H1 (cell line): ENCODE measurements around the gene MAP3K10. TPM values are rescaled to one million over a fixed set of nuclear protein-coding genes. Genes with fewer than 3 reads are reported as not detected.

Source experiments
- CTCF ChIA-PET: fragments of 300-600 bp; sonication (Branson Sonifier 250); formaldehyde crosslinking; loops from one replicate; lab custom pipeline; 2021; ENCODE audit not compliant: partially characterized antibody; lab: Charles Lee
- POLR2A ChIA-PET: fragments of 300-600 bp; sonication (Branson Sonifier 250); formaldehyde crosslinking; loops from one replicate; lab custom pipeline; 2021; ENCODE audit warnings: inconsistent platforms; ENCODE audit not compliant: partially characterized antibody; lab: Charles Lee
- DNase-seq, 2 experiments: peaks; one replicate each; pipeline versions ENCODE4 v3.0.0 to v3.0.0-alpha.2; 2010 to 2022; ENCODE audit warnings: low spot score in 2 of 2, low read depth in 1 of 2, mixed read lengths in 1 of 2
- FAIRE-seq: peaks from 2 replicates; lab custom pipeline; 2011; peaks lifted over from hg19 to GRCh38; lab: Jason Lieb, UNC
- H2AFZ ChIP-seq: 2 replicates; pipeline ENCODE4 v1.8.1; 2012; ENCODE audit warnings: low read length, inconsistent platforms
- H2AK5ac ChIP-seq: 2 replicates; pipeline ENCODE4 v1.6.1; 2013; ENCODE audit warnings: low read depth, low read length
- H2BK120ac ChIP-seq: replicated peaks from 2 replicates; pipeline ENCODE3; 2013; ENCODE audit warnings: low read depth, low read length, inconsistent platforms
- H2BK12ac ChIP-seq: 2 replicates; pipeline ENCODE4 v1.6.1; 2013; ENCODE audit warnings: low read depth, low read length
- H2BK15ac ChIP-seq: 2 replicates; pipeline ENCODE4 v1.6.1; 2013; ENCODE audit warnings: low read length
- H2BK20ac ChIP-seq: 2 replicates; pipeline ENCODE4 v1.6.1; 2013; ENCODE audit warnings: low read length
- H2BK5ac ChIP-seq: 2 replicates; pipeline ENCODE4 v1.6.1; 2013; ENCODE audit warnings: low read depth, low read length
- H3K14ac ChIP-seq: 2 replicates; pipeline ENCODE4 v1.6.1; 2013; ENCODE audit warnings: inconsistent platforms; ENCODE audit not compliant: insufficient read length
- H3K18ac ChIP-seq: 2 replicates; pipeline ENCODE4 v1.6.1; 2013; ENCODE audit warnings: low read length; ENCODE audit errors: extremely low read depth
- H3K23ac ChIP-seq: 2 replicates; pipeline ENCODE4 v1.6.1; 2013; ENCODE audit warnings: inconsistent platforms; ENCODE audit not compliant: insufficient read length
- H3K23me2 ChIP-seq: 2 replicates; pipeline ENCODE4 v1.6.1; 2013; ENCODE audit warnings: low read depth, low read length
- H3K27ac ChIP-seq: 2 replicates; pipeline ENCODE4 v1.6.1; 2011; ENCODE audit warnings: low read depth, low read length, inconsistent platforms
- H3K27me3 ChIP-seq, 4 experiments: replicated peaks in 1 of 4; 1 replicate in 1 of 4; 2 replicates in 3 of 4; pipeline versions ENCODE4 v1.6.1 to v1.8.1; 2011 to 2013; ENCODE audit warnings: low read length in 3 of 4, mild to moderate bottlenecking in 3 of 4, inconsistent platforms in 2 of 4, mixed read lengths in 2 of 4, moderate library complexity in 1 of 4; ENCODE audit not compliant: control insufficient read depth in 3 of 4, insufficient read depth in 3 of 4; ENCODE audit errors: extremely low read depth in 1 of 4
- H3K36me3 ChIP-seq, 4 experiments: 2 replicates each; pipeline versions ENCODE4 v1.6.1 to v1.8.1; 2011 to 2013; ENCODE audit warnings: mild to moderate bottlenecking in 4 of 4, low read length in 3 of 4, moderate library complexity in 2 of 4, control low read depth in 1 of 4, inconsistent platforms in 1 of 4; ENCODE audit not compliant: insufficient read depth in 4 of 4, control insufficient read depth in 2 of 4
- H3K4ac ChIP-seq: replicated peaks from 2 replicates; pipeline ENCODE3; 2013; ENCODE audit warnings: low read length, low read depth, mixed read lengths, inconsistent platforms; ENCODE audit not compliant: insufficient read length
- H3K4me1 ChIP-seq, 4 experiments: replicated peaks in 1 of 4; 1 replicate in 1 of 4; 2 replicates in 3 of 4; pipeline versions ENCODE4 v1.6.1 to v1.8.1; 2011 to 2013; ENCODE audit warnings: low read length in 3 of 4, inconsistent platforms in 2 of 4, mixed read lengths in 1 of 4; ENCODE audit not compliant: insufficient read depth in 4 of 4, control insufficient read depth in 3 of 4
- H3K4me2 ChIP-seq, 2 experiments: 2 replicates each; pipeline versions ENCODE4 v1.6.1 to v1.8.1; 2011 to 2013; ENCODE audit warnings: low read depth in 2 of 2, low read length in 2 of 2, control low read depth in 1 of 2, inconsistent platforms in 1 of 2, mild to moderate bottlenecking in 1 of 2; ENCODE audit not compliant: insufficient read depth in 1 of 2
- H3K4me3 ChIP-seq, 4 experiments: fragments of 200-600, 300-600 bp in 1 of 4; sonication (generic), shearing (Covaris generic), sonication (Bioruptor Twin) in 1 of 4; 2 replicates each; pipeline versions ENCODE4 v1.5.1 to v1.8.1; 2011 to 2016; ENCODE audit warnings: low read length in 4 of 4, low read depth in 3 of 4, control low read depth in 2 of 4, inconsistent platforms in 2 of 4, mild to moderate bottlenecking in 2 of 4, mixed read lengths in 1 of 4, moderate library complexity in 1 of 4; ENCODE audit not compliant: insufficient read depth in 2 of 4; ENCODE audit errors: extremely low read depth in 1 of 4
- H3K56ac ChIP-seq: replicated peaks from 2 replicates; pipeline ENCODE3; 2013; ENCODE audit warnings: low read depth, mild to moderate bottlenecking, mixed read lengths, low read length, inconsistent platforms; ENCODE audit not compliant: insufficient read length
- H3K79me1 ChIP-seq: 2 replicates; pipeline ENCODE4 v1.6.1; 2013; ENCODE audit warnings: low read depth, low read length, control low read depth
- H3K79me2 ChIP-seq, 2 experiments: 2 replicates each; pipeline versions ENCODE4 v1.6.1 to v1.8.1; 2012 to 2013; ENCODE audit warnings: low read length in 2 of 2, mild to moderate bottlenecking in 2 of 2, inconsistent platforms in 1 of 2; ENCODE audit not compliant: insufficient read depth in 2 of 2, control insufficient read depth in 1 of 2
- H3K9ac ChIP-seq, 4 experiments: replicated peaks in 1 of 4; 1 replicate in 1 of 4; 2 replicates in 3 of 4; pipeline versions ENCODE4 v1.6.1 to v1.8.1; 2011 to 2013; ENCODE audit warnings: low read depth in 3 of 4, low read length in 3 of 4, control low read depth in 2 of 4, mild to moderate bottlenecking in 2 of 4, moderate library complexity in 2 of 4, inconsistent platforms in 1 of 4; ENCODE audit errors: extremely low read depth in 1 of 4
- H3K9me3 ChIP-seq, 2 experiments: 2 replicates each; pipeline versions ENCODE4 v1.6.1 to v1.8.1; 2012 to 2013; ENCODE audit warnings: mild to moderate bottlenecking in 2 of 2, moderate library complexity in 2 of 2, control low read depth in 1 of 2, inconsistent platforms in 1 of 2, low read depth in 1 of 2, low read length in 1 of 2, mixed read lengths in 1 of 2; ENCODE audit not compliant: insufficient read depth in 2 of 2
- H4K20me1 ChIP-seq, 2 experiments: replicated peaks in 1 of 2; 2 replicates each; pipeline versions ENCODE3 to v1.8.1; 2011 to 2013; ENCODE audit warnings: inconsistent platforms in 2 of 2, low read length in 2 of 2, mild to moderate bottlenecking in 1 of 2; ENCODE audit not compliant: insufficient read depth in 2 of 2, control insufficient read depth in 1 of 2
- H4K5ac ChIP-seq: 2 replicates; pipeline ENCODE4 v1.6.1; 2013; ENCODE audit warnings: low read length, low read depth, mixed read lengths, inconsistent platforms; ENCODE audit not compliant: insufficient read length
- H4K8ac ChIP-seq: 2 replicates; pipeline ENCODE4 v1.8.0; 2013; ENCODE audit warnings: mild to moderate bottlenecking, moderate library complexity, low read length, inconsistent platforms; ENCODE audit not compliant: insufficient read depth; ENCODE audit errors: extremely low read depth
- H4K91ac ChIP-seq: replicated peaks from 2 replicates; pipeline ENCODE3; 2013; ENCODE audit warnings: low read length, mixed read lengths, inconsistent platforms; ENCODE audit not compliant: insufficient read length
- BRCA1 ChIP-seq: IDR thresholded peaks from 2 replicates; pipeline ENCODE4 v1.6.1; 2012; ENCODE audit warnings: low read depth, low read length, improper control_type of control experiment
- MAFK ChIP-seq: IDR thresholded peaks from 2 replicates; pipeline ENCODE4 v1.6.1; 2012; ENCODE audit warnings: low read depth, mild to moderate bottlenecking, improper control_type of control experiment, low read length
- POU5F1 ChIP-seq: IDR thresholded peaks from 2 replicates; pipeline ENCODE4 v1.6.1; 2011; ENCODE audit warnings: low read depth, mild to moderate bottlenecking, low read length, moderate library complexity
- SRF ChIP-seq: IDR thresholded peaks from 2 replicates; pipeline ENCODE4 v1.6.1; 2011; ENCODE audit warnings: mild to moderate bottlenecking, low read depth, low read length, moderate library complexity
- TEAD4 ChIP-seq: IDR thresholded peaks from 2 replicates; pipeline ENCODE4 v1.6.1; 2012; ENCODE audit warnings: low read depth, low read length, inconsistent platforms, mixed read lengths
- YY1 ChIP-seq: IDR thresholded peaks from 2 replicates; pipeline ENCODE4 v1.6.1; 2011; ENCODE audit warnings: low read depth, mild to moderate bottlenecking, low read length
- WGBS, 2 experiments: shearing (Covaris generic) in 1 of 2; methylation state at CpG; one replicate each; pipeline versions ENCODE4 v1.1.6 to v1.1.7; 2013 to 2015; ENCODE audit warnings: low lambda C conversion rate in 2 of 2, mixed read lengths in 2 of 2, inconsistent platforms in 1 of 2, low coverage in 1 of 2, missing lambda C conversion rate in 1 of 2; ENCODE audit not compliant: insufficient replicate concordance in 2 of 2, insufficient coverage in 1 of 2, insufficient read length in 1 of 2; ENCODE audit errors: extremely low coverage in 1 of 2, missing lambda C conversion rate in 1 of 2; 5-methylcytosine and 5-hydroxymethylcytosine counted together
- polyA plus RNA-seq, 7 experiments: library from polyadenylated mRNA; depleted of rRNA in 3 of 7; stranded (reverse) in 5 of 7; unstranded in 2 of 7; fragments of >200 nt in 5 of 7; fragments of 200-250 nt in 2 of 7; gene quantifications; 1 replicate in 5 of 7; 2 replicates in 1 of 7; 4 replicates in 1 of 7; pipeline versions ENCODE4 v1.2.1 to v1.2.3, GENCODE V29; 2011 to 2013; ENCODE audit warnings: missing spikeins in 2 of 7, mixed read lengths in 2 of 7
- total RNA-seq: library from RNA; stranded (reverse); fragmentation: NEBNext Ultra II Directional; extraction: Animal tissue kit (Norgen Biotek cat#: 25700); gene quantifications from 2 replicates; pipeline ENCODE4 v1.2.1, GENCODE V29; 2021

Gene MAP3K10
- total and polyA plus RNA-seq, 2 of the 8 experiments (the other 6 are each of a cell fraction or from before 2014, with no cell fraction given): 4.9 to 15.9 TPM

DNA sequence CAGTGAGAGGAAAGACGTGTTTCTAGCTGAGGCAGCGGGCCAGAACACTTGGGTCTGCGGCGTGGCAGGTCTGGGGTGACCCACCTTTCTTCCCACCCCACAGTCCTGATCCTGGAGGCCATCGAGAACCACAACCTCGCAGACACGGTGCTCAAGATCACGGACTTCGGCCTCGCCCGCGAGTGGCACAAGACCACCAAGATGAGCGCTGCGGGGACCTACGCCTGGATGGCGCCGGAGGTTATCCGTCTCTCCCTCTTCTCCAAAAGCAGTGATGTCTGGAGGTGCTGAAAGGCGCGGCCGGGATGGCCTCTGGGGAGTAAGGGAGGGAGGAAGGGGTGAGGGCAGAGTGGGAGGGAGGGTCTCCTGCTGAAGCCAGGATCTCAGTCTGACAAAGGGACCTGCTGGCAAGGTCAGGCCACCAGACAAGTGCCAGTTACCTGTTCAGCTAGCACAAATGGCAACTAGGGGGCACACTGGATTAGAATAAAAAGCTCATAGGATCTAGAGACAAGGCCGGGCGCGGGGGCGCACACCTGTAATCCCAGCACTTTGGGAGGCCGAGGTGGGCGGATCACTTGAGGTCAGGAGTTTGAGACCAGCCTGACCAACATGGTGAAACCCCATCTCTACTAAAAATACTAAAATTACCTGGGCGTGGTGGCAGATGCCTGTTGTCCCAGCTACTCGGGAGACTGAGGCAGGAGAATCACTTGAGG lies 7.2 kb downstream of the MAP3K10 start:
- Histone ChIP-seq H2BK15ac (no peak overlapping the region), H3K18ac (no peak overlapping the region), H2BK20ac (no peak overlapping the region), H3K4me1 (no peaks in the 10 kb centered on the region), H3K79me2 (no peaks in the 10 kb centered on the region), H2BK120ac (no peak overlapping the region), H3K36me3 (no peaks in the 10 kb centered on the region), H2BK5ac (no peak overlapping the region), H3K4me2 (no peak overlapping the region), H3K23me2 (no peaks in the 10 kb centered on the region), H3K9ac (no peak overlapping the region), H3K4ac (no peak overlapping the region), H2AFZ (no peak overlapping the region), H3K27me3 (no peaks in the 10 kb centered on the region), H4K20me1 (peaks cover 0 to 6% of the 10 kb centered on the region in 2 experiments), H2AK5ac (no peak overlapping the region), H3K27ac (no peak overlapping the region), H2BK12ac (no peak overlapping the region), H4K5ac (no peak overlapping the region), H3K79me1 (no peaks in the 10 kb centered on the region), H3K23ac (no peak overlapping the region), H4K91ac (no peak overlapping the region), H3K14ac (no peak overlapping the region), H4K8ac (no peak overlapping the region), H3K9me3 (no peaks in the 10 kb centered on the region), H3K4me3 (no peak overlapping the region), H3K56ac (no peak overlapping the region)
- no peak for FAIRE-seq
- no peak for DNase-seq
- WGBS, 2 experiments: 96% methylated on average over 21 of the region's 29 CpGs; no CpG with 5 or more reads in 1 of the 2 experiments
- TF ChIP-seq YY1 (no peak), MAFK (no peak), BRCA1 (no peak), SRF (no peak), TEAD4 (no peak), POU5F1 (no peak)
- ChIA-PET POLR2A (interaction anchor here (0.6 kb wide), 1 partner anchor 204 kb away, joined by 3 read pairs; no protein-coding TSS in a partner anchor), CTCF (interaction anchor here (0.7 to 3.0 kb wide), 8 partner anchors 19 to 71 kb away, joined by 3 to 18 read pairs (median 4); partner anchors contain the start of gene TTC9B)
